Posterior cingulate gyrus (tissue), 11 donors: Measurements from ENCODE around the gene CEP192.
"Not testable (repeated sequence)": the region's sequence is repeated elsewhere in the genome, so short reads cannot be mapped to it uniquely, and the experiment has no call there.

Experiments
- DNase-seq, 10 donors: peaks; one replicate each; pipeline versions ENCODE4 v3.0.0 to v3.0.0-alpha.2; 2020 to 2021; ENCODE audit warnings: mixed read lengths in 3 of 10
- intact Hi-C: fragments of 100-400 bp; cut with DNase I; formaldehyde crosslinking; loops from one replicate; pipeline ENCODE4 v1.15.1; 2023

Gene CEP192

GRCh38 chr18:12989397-12990122, 1.6 kb upstream of the CEP192 start:
- no peak for DNase-seq
- intact Hi-C loops: no loop called here

GRCh38 chr18:12990123-12990475, 1.1 kb upstream of the CEP192 start:
- intact Hi-C loops: no loop called here
- peak in 1 of 10 donors; percentile 22 for DNase-seq

- no peak for DNase-seq
- intact Hi-C loops: no loop called here
Measured at GRCh38 chr18:12990641-12990966, 558 bp upstream of the CEP192 start.

GRCh38 chr18:12991821-12992179, 638 bp downstream of the CEP192 start:
- intact Hi-C loops: loop anchor here (1.0 kb wide), 1 partner anchor 43 kb away; the partner anchor contains the start of gene SEH1L
- DNase-seq: no peak

GRCh38 chr18:12993439-12993838, 2.3 kb downstream of the CEP192 start:
- intact Hi-C loops: no loop called here
- DNase-seq: no peak

- DNase-seq: no peak
Measured at GRCh38 chr18:12995424-12995823, 4.3 kb downstream of the CEP192 start.

GRCh38 chr18:12995952-12996477, 4.9 kb downstream of the CEP192 start:
- intact Hi-C loops: no loop called here
- DNase-seq: no peak

More at GRCh38 chr18:12995424-12995823, 4.3 kb downstream of the CEP192 start:
- intact Hi-C loops: no loop called here

GRCh38 chr18:12996661-12997292, 5.6 kb downstream of the CEP192 start:
- intact Hi-C loops: no loop called here
- DNase-seq: no peak

GRCh38 chr18:12997330-12997729, 6.2 kb downstream of the CEP192 start:
- intact Hi-C loops, DNase-seq: not testable (repeated sequence)

GRCh38 chr18:12998332-12999060, 7.3 kb downstream of the CEP192 start:
- DNase-seq: no peak
- intact Hi-C loops: no loop called here

GRCh38 chr18:13003466-13003896, 12.3 kb downstream of the CEP192 start:
- intact Hi-C loops: no loop called here
- peak in 2 of 10 donors; percentile 13 to 57 for DNase-seq

GRCh38 chr18:13004396-13004795, 13.2 kb downstream of the CEP192 start:
- intact Hi-C loops: no loop called here
- peak in 1 of 10 donors; percentile 77 for DNase-seq

GRCh38 chr18:13005289-13005688, 14.1 kb downstream of the CEP192 start:
- peak in 1 of 10 donors; percentile 20 for DNase-seq
- intact Hi-C loops: no loop called here

GRCh38 chr18:13006531-13007247, 15.5 kb downstream of the CEP192 start:
- intact Hi-C loops: no loop called here
- peak in 4 of 10 donors; percentile 16 to 73 (median 44) for DNase-seq

- no peak for DNase-seq
- intact Hi-C loops: no loop called here
Measured at GRCh38 chr18:13007248-13007560, 16.0 kb downstream of the CEP192 start.

GRCh38 chr18:13011719-13012118, 20.6 kb downstream of the CEP192 start:
- intact Hi-C loops: no loop called here
- no peak for DNase-seq

GRCh38 chr18:13014232-13014631, 23.1 kb downstream of the CEP192 start:
- no peak for DNase-seq
- intact Hi-C loops: no loop called here

GRCh38 chr18:13014818-13015217, 23.7 kb downstream of the CEP192 start:
- DNase-seq: no peak
- intact Hi-C loops: no loop called here

GRCh38 chr18:13017247-13017875, 26.2 kb downstream of the CEP192 start:
- no peak for DNase-seq
- intact Hi-C loops: no loop called here

- intact Hi-C loops: no loop called here
- DNase-seq: no peak
Measured at GRCh38 chr18:13018374-13018773, 27.2 kb downstream of the CEP192 start.
